IPS DF 6.9 (cell line): ENCODE measurements around the gene FOSL1.

Source experiments
- DNase-seq: peaks from one replicate; pipeline ENCODE4 v3.0.0-alpha.2; 2013; ENCODE audit warnings: low read depth, low spot score
- H3K27ac ChIP-seq: one replicate; pipeline ENCODE4 v1.5.1; 2013; ENCODE audit warnings: low read length, control low read depth
- H3K27me3 ChIP-seq: 2 replicates; pipeline ENCODE4 v1.6.1; 2013; ENCODE audit warnings: mild to moderate bottlenecking, low read length; ENCODE audit not compliant: control insufficient read depth, insufficient read depth
- H3K36me3 ChIP-seq: 2 replicates; pipeline ENCODE4 v1.6.1; 2013; ENCODE audit warnings: low read length; ENCODE audit not compliant: control insufficient read depth, insufficient read depth
- H3K4me1 ChIP-seq: 2 replicates; pipeline ENCODE4 v1.6.1; 2013; ENCODE audit warnings: low read length; ENCODE audit not compliant: control insufficient read depth, insufficient read depth
- H3K4me3 ChIP-seq: 2 replicates; pipeline ENCODE4 v1.5.1; 2013; ENCODE audit warnings: mild to moderate bottlenecking, low read length
- H3K9me3 ChIP-seq: 2 replicates; pipeline ENCODE4 v1.6.1; 2013; ENCODE audit warnings: low read length, inconsistent platforms; ENCODE audit not compliant: control insufficient read depth, insufficient read depth
- WGBS: extraction: QIAGEN DNeasy Blood & Tissue Kit; methylation state at CpG from one replicate; pipeline ENCODE4 v1.1.7; 2013; ENCODE audit warnings: mixed read lengths, missing lambda C conversion rate; ENCODE audit not compliant: insufficient read length, insufficient coverage; 5-methylcytosine and 5-hydroxymethylcytosine counted together

FOSL1 gene

DNA sequence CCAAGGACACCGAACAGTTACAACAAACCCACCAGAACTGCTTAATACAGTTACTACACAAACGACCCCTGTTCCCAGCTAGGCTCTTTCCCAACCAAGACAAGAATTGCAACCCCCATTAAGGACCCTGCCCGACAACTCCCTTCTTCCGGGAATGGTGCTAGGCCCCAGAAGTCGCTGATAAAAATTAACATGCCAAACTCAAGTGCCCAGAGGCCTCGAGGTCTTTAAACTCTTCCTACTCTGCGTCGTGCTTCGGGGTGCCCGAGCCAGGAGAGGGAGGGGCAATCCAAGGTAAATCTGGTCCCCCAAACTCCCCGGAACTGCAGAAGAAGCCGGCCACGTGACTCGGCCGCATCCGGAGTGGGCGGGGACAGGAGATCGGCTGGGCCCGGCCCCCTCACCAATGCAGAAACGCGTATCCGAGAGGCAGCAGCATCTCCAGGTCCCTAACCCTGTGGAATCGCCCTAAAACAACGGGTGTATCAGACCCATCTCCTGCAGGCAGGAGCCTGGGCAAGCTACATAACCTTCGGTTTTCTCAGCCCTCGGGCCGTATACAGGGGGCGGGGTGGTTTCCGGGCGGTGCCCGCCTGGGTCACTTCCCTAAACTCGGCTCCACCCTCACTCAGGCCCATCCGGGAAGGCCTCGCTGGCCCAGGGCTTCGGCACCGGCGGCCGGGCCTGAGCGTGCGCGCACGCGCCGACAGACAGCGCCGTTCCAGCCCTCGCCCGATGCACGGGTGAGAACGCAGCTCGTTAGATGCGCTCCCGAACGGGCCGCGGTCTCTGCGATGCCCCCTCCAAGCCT lies 43.3 kb downstream of the FOSL1 start:
- Histone ChIP-seq H3K27me3 (no peaks in the 10 kb centered on the region), H3K4me3 (peak overlapping the region; percentile 99), H3K36me3 (peaks cover 35% of the 10 kb centered on the region), H3K4me1 (no peaks in the 10 kb centered on the region; the same call in 1 of the 2 replicates), H3K9me3 (no peaks in the 10 kb centered on the region), H3K27ac (no peak overlapping the region)
- WGBS = no CpG with 5 or more reads among the region's 57 CpGs
- no peak for DNase-seq

DNA sequence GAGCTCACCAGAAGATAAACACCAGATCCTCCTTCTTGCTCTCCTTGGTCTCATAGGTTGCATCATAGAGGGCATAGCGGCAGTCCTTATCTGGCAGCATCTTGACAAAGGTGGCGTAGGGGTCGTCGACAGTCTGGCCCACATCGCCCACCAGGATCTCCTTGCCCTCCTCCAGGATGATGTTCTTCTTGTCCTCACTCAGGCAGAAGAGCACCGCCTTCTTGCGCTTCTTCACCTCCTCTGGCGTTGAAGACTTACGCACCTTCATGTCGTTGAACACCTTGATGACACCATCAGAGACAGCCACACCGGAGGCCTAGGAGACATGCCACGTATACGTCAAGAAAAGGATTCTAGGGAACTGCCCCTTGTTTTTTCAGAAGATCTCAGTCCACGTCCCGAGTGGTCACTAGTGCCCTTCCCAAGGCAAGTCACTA lies 44.2 kb downstream of the FOSL1 start:
- Histone ChIP-seq H3K4me3 (no peak overlapping the region; the same call in 1 of the 2 replicates), H3K27me3 (no peaks in the 10 kb centered on the region), H3K4me1 (no peaks in the 10 kb centered on the region; the same call in 1 of the 2 replicates), H3K27ac (no peak overlapping the region), H3K36me3 (peaks cover 37% of the 10 kb centered on the region), H3K9me3 (no peaks in the 10 kb centered on the region)
- DNase-seq = no peak
- WGBS = no CpG with 5 or more reads among the region's 15 CpGs

DNA sequence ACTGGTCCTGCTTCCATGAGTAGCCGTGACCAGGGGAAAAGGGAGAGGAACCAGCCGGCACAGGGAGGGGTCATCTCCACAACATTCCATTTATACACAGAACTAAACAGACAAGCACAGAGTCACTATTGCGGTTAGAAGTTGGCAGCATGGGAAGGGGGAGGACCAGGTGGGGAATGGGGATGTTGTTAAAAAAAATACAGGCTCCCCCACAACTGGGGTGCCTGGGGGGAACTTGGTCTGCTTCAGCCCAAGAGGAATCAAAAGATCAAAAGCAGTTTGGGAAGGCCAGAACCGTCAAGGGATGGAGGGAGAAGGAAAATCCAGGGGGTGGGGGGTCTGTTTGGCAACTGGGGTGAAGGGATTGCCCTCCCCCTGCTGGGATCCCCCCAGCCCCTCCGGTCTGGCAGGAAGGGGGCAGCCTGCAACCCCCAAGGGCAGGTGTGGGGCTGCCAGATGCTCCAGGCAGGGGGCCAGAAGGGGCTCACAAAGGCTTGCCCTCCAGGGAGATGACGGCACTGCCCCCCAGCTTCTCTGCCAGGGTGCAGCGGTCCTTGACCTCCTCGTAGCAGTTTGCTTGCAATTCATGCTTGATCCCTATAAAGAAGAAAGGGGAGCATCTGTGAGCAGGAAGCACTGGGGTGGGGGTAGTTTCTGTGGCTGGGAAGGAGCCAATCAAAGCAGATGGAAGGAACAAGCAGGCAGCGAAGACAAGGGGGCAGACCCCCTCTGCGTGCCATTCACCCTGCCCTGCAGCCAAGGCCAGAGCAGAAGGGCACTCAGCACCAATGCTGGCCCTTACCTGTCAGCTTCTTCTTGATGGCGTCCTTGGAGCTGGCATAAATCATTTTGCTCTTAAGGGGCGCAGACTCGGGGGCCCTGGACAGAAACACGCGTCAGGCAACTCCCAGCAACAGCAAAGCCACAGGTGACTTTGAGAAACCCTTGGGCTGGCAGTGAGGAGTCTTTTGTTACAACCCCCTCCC lies 45.0 kb downstream of the FOSL1 start:
- Histone ChIP-seq H3K27ac (no peak overlapping the region), H3K9me3 (no peaks in the 10 kb centered on the region), H3K27me3 (no peaks in the 10 kb centered on the region), H3K4me1 (no peaks in the 10 kb centered on the region; the same call in 1 of the 2 replicates), H3K36me3 (peaks cover 37% of the 10 kb centered on the region), H3K4me3 (no peak overlapping the region)
- no peak for DNase-seq
- no CpG with 5 or more reads among the region's 15 CpGs for WGBS

DNA sequence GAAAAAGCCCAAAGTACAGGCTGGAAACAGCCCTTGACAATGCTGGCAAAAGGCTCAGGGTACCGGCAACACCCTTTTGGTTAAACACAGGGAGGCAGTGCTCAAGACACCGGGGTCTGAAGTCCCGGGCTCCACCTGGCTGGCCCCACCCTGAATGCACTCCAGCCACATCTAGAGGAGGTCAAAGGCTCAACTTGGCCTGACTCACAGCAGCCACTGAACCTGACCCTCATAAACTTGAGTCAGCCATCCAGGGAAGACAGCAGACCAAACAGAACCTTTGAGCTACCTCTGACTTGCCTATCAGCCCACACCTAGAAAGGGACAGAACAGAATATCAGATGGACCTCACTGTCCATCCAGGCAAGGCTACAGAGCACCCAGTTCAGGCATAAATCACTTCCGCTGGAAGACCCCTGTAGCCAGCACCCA lies 46.0 kb downstream of the FOSL1 start:
- H3K27me3 ChIP-seq = no peaks in the 10 kb centered on the region
- WGBS = no CpG with 5 or more reads among the region's 4 CpGs
- no peak overlapping the region for H3K27ac ChIP-seq
- no peak overlapping the region for H3K4me3 ChIP-seq
- DNase-seq = no peak
- peaks cover 37% of the 10 kb centered on the region for H3K36me3 ChIP-seq
- no peaks in the 10 kb centered on the region; the same call in 1 of the 2 replicates for H3K4me1 ChIP-seq
- H3K9me3 ChIP-seq = no peaks in the 10 kb centered on the region

DNA sequence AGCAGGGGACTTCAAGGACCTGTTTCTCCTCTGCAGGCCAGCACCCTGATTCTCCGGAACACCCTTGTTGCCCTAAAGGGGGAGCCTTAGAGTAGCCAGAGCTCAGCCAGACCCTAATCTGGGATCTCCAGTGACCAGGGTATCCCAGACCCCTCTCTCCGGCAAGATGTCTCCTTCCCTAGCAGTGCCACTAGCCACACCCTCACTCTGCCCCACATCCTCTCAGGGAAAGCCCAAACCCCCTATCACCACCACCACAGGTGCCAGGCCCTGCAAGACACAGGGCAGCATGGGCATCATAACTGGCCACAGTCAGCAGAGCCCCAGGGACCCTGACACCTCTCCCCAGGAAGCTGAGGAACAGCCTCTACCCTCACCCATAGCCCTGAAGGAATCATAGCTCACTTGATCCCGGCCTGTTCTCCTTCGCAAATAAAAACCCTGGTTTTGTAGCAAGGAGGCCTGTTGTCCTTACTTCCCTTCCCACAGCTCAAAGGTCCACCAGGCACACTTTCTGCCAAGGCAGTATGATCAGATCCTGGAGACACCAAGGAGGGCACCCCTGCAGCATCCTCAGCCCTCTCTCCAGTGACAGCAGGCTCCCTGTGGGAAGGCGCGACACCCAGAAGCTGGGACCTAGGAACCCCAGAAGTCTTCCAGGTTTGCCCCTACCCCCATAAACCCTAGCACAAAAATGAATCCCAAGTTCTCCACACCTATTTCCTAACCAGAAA lies 46.8 kb downstream of the FOSL1 start:
- Histone ChIP-seq H3K9me3 (no peaks in the 10 kb centered on the region), H3K4me3 (no peak overlapping the region), H3K36me3 (peaks cover 37% of the 10 kb centered on the region), H3K27me3 (no peaks in the 10 kb centered on the region), H3K4me1 (no peaks in the 10 kb centered on the region; the same call in 1 of the 2 replicates), H3K27ac (no peak overlapping the region)
- DNase-seq = no peak
- no CpG with 5 or more reads among the region's 6 CpGs for whole genome bisulfite sequencing

DNA sequence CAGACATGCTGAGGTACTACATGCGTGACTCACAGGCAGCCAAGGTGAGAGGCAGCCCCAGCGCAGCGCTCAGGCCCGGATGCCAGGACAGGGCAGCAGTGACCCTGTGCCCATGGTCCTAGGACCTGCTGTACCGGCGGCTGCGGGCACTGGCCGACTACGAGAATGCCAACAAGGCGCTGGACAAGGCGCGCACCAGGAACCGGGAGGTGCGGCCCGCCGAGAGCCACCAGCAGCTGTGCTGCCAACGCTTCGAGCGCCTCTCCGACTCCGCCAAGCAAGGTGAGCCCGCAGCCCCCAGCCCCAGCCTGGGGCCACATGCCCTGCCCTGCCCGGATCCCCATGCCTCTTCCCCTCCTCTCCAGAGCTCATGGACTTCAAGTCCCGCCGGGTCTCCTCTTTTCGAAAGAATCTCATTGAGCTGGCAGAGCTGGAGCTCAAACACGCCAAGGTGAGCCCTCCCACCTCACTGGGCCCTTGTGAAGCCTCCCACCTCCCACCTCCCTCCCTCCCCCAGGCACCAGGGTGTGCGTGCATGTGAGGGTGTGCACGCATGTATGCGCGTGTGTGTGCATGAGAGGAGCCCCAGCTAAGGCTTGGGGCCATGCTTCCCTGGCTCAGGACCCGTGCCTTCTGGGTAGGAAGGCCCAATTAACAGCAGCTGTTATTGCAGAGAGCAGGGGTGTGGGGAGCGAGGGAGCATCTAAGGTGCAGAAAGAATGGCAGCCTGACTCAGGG lies 47.5 kb downstream of the FOSL1 start:
- no CpG with 5 or more reads among the region's 33 CpGs for WGBS
- no peak for DNase-seq
- no peaks in the 10 kb centered on the region for H3K9me3 ChIP-seq
- no peaks in the 10 kb centered on the region for H3K4me1 ChIP-seq
- H3K27me3 ChIP-seq = no peaks in the 10 kb centered on the region
- no peak overlapping the region for H3K27ac ChIP-seq
- H3K4me3 ChIP-seq = no peak overlapping the region
- H3K36me3 ChIP-seq = peaks cover 37% of the 10 kb centered on the region

DNA sequence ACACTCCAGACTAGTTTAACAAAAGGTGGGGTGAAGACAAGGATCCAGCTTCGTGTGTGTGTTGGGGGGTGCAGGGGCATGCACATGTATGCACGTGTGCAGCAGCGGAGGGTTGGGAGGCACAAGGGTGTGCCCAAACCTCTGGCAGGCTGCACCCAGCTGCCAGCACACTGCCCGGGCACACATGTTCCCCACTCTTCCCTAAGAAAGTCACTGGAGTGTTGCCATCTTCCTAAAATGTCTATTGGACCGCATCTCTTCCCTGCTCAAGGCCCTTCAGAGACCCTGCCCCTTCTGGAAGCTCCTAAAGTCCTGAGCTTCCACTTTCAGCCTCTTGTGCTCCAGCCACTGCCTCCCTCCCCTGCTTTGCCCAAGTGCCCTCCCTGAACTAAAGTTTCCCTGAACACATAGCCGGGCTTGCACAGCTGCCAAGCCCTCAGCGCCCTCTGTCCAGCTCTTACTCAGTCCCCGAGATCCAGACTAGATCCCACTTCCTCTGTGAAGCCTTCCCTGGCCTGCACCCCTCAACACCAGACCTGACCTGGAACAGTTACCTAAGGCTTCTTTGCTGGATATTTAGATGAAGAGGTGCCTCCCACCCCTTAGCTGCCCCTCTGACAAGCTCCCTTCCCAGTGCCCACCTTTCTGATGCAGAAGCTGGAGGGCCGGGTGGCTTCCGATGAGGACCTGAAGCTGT lies 48.2 kb downstream of the FOSL1 start:
- no peak overlapping the region for H3K4me3 ChIP-seq
- no CpG with 5 or more reads among the region's 10 CpGs for WGBS
- no peaks in the 10 kb centered on the region for H3K9me3 ChIP-seq
- no peaks in the 10 kb centered on the region for H3K4me1 ChIP-seq
- H3K27me3 ChIP-seq = no peaks in the 10 kb centered on the region
- no peak for DNase-seq
- H3K36me3 ChIP-seq = peaks cover 37% of the 10 kb centered on the region
- no peak overlapping the region for H3K27ac ChIP-seq

DNA sequence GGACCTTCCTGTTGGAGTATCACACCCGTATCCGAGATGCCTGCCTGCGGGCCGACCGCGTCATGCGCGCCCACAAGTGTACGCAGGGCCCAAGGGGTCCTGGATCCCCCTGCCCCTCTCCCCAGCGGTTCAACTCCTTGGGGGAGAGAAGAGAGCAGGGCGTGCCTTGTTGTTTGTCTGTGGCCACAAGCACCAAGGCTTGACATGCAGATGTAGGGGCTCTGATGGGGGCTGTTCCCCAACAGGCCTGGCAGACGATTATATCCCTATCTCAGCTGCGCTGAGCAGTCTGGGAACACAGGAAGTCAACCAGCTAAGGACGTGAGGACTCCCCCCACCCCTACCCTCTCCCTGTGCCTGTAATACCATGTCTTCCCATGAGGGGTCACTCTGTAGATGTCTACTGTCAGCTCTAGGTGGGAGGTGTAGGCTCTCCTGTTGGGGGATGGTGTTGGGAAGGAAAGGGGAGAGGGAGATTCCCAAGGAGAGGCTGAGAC lies 49.1 kb downstream of the FOSL1 start:
- H3K36me3 ChIP-seq = peaks cover 37% of the 10 kb centered on the region
- no peak for DNase-seq

More for the DNA sequence above, 49.1 kb downstream of the FOSL1 start:
- H3K27ac ChIP-seq = no peak overlapping the region
- no peak overlapping the region for H3K4me3 ChIP-seq
- no CpG with 5 or more reads among the region's 14 CpGs for WGBS
- no peaks in the 10 kb centered on the region for H3K9me3 ChIP-seq
- H3K27me3 ChIP-seq = no peaks in the 10 kb centered on the region
- no peaks in the 10 kb centered on the region for H3K4me1 ChIP-seq
